ENCODE results near the gene HPSE2.

- TF ChIP-seq REST (IDR thresholded peaks at IDR 0.05; ENCODE audit: insufficient read depth in 1 of 2, low read depth in 2 of 2, low read length in 1 of 2) (no peak), POLR2AphosphoS5 (IDR thresholded peaks at IDR 0.05; ENCODE audit: low read depth, low read length) (no peak)
Observed at GRCh38 chr10:98555021-98555619, 680.5 kb downstream of the HPSE2 start.
